Endothelial cell of umbilical vein (primary cell): ENCODE measurements around the gene NKD1. TPM values are rescaled to one million over a fixed set of nuclear protein-coding genes. Genes with fewer than 3 reads are reported as not detected.

ENCODE experiments used
- polyA plus RNA-seq, 4 experiments: library from polyadenylated mRNA; depleted of rRNA in 3 of 4; stranded (reverse) in 3 of 4; unstranded in 1 of 4; fragments of >200 nt; gene quantifications; 2 replicates each; pipeline versions ENCODE4 v1.2.1 to v1.2.3, GENCODE V29; 2011 to 2012; ENCODE audit warnings: missing spikeins in 1 of 4
- total RNA-seq: library from RNA; stranded (reverse); gene quantifications from 2 replicates; pipeline ENCODE4 v1.2.3, GENCODE V29; 2021

Gene NKD1
- total and polyA plus RNA-seq, 2 donors (not counting 3 experiments of a cell fraction or from before 2014, with no cell fraction given) = not detected

Other genes with a start within 250 kb of the NKD1 start
- 69.1 and 78.0 TPM in 2 replicates for gene BRD7, start 179.4 kb upstream of the NKD1 start, total RNA-seq
- gene BRD7, start 179.4 kb upstream of the NKD1 start, polyA plus RNA-seq = 17.1 and 17.6 TPM in 2 replicates
- gene SNX20, start 132.9 kb downstream of the NKD1 start, total RNA-seq = not detected in 2 replicates
- not detected in 2 replicates for gene SNX20, start 132.9 kb downstream of the NKD1 start, polyA plus RNA-seq
- 0.58 TPM in 1 of 2 replicates, not detected in the other for gene NOD2, start 145.2 kb downstream of the NKD1 start, total RNA-seq
- gene NOD2, start 145.2 kb downstream of the NKD1 start, polyA plus RNA-seq = 0.03 and 0.07 TPM in 2 replicates
- 21.5 and 22.2 TPM in 2 replicates for gene CYLD, start 193.7 kb downstream of the NKD1 start, total RNA-seq
- gene CYLD, start 193.7 kb downstream of the NKD1 start, polyA plus RNA-seq = 7.2 and 7.4 TPM in 2 replicates